Pancreas (tissue), 10 donors: ENCODE measurements around the gene PLEKHG5. TPM values are rescaled to one million over a fixed set of nuclear protein-coding genes. Genes with fewer than 3 reads are reported as not detected.

ENCODE experiments used
- ATAC-seq, 4 donors: fragments of 200-7000 bp; cut with Tn5 transposase; one replicate each; pipeline versions ENCODE4 v1.8.0 to v1.9.1; 2020; ENCODE audit warnings: mild to moderate bottlenecking in 4 of 4, moderate library complexity in 4 of 4
- DNase-seq, 6 donors: peaks; one replicate each; pipeline ENCODE4 v3.0.0-alpha.2; 2020
- FAIRE-seq: peaks from 2 replicates; lab custom pipeline; 2012; peaks lifted over from hg19 to GRCh38; lab: Jason Lieb, UNC
- H3K27ac ChIP-seq, 4 donors: fragments of 200-600 bp; sonication (generic); 1 replicate in 3 of 4; 2 replicates in 1 of 4; pipeline versions ENCODE4 v1.5.0 to v1.8.0; 2020
- H3K27me3 ChIP-seq, 4 donors: fragments of 200-600 bp; one replicate each; pipeline ENCODE4 v1.8.0; 2021
- H3K36me3 ChIP-seq, 3 donors: fragments of 200-600 bp; sonication (generic) in 1 of 3; one replicate each; pipeline versions ENCODE4 v1.5.0 to v1.8.0; 2020 to 2021
- H3K4me1 ChIP-seq, 3 donors: fragments of 200-600 bp; one replicate each; pipeline ENCODE4 v1.8.0; 2021
- H3K4me3 ChIP-seq, 4 donors: fragments of 200-600 bp; sonication (generic) in 2 of 4; one replicate each; pipeline versions ENCODE4 v1.5.0 to v1.8.0; 2020 to 2021
- H3K9me3 ChIP-seq, 4 donors: fragments of 200-600 bp; one replicate each; pipeline ENCODE4 v1.8.0; 2021
- whole genome bisulfite sequencing, 2 donors: extraction: QIAGEN DNeasy Blood & Tissue Kit; methylation state at CpG; one replicate each; pipeline ENCODE4 v1.1.7; 2013; 5-methylcytosine and 5-hydroxymethylcytosine counted together
- intact Hi-C, 3 donors: fragments of 100-400 bp; cut with DNase I; formaldehyde crosslinking; loops; one replicate each; pipeline versions ENCODE4 v1.11.1 to v1.14.2; 2022
- polyA plus RNA-seq, 2 donors: library from polyadenylated mRNA; stranded (reverse); fragments of 200-250 nt; gene quantifications; one replicate each; pipeline ENCODE4 v1.2.3, GENCODE V29; 2013
- total RNA-seq, 6 donors: library from RNA; stranded (reverse); fragmentation: NEBNext Ultra II Directional in 4 of 6; extraction: Animal tissue kit (Norgen Biotek cat#: 25700) in 4 of 6; gene quantifications; one replicate each; pipeline versions ENCODE4 v1.2.1 to v1.2.4, GENCODE V29; 2021 to 2023
- TF ChIP-seq, protein P1 (sequence below), 4 donors: fragments of 200-600 bp; sonication (generic) in 3 of 4; IDR thresholded peaks; one replicate each; pipeline versions ENCODE4 v1.5.0 to v1.8.0; 2021; ENCODE audit warnings: antibody characterized with exemption in 4 of 4
- donor health status: healthy with polysubstance abuse.
- donor health status: DM: no; HTN: no; CAD: no; lungs with moderate emphysema.
- donor health status: DM: no; HTN: no; CAD: no.
- donor health status: control.
- donor health status: control.
- donor health status: Bipolar disorder and iron deficiency.
- donor health status: DM: yes; HTN: yes; CAD: no.
- donor health status: DM: no; HTN: no; CAD: no.
- donor health status: DM: no; HTN: no; CAD: no.
- donor health status: DM: yes; HTN: yes; CAD: no.

PLEKHG5 gene
- total and polyA plus RNA-seq, 8 donors = 1.5 to 7.3 (median 2.8) TPM

DNA sequence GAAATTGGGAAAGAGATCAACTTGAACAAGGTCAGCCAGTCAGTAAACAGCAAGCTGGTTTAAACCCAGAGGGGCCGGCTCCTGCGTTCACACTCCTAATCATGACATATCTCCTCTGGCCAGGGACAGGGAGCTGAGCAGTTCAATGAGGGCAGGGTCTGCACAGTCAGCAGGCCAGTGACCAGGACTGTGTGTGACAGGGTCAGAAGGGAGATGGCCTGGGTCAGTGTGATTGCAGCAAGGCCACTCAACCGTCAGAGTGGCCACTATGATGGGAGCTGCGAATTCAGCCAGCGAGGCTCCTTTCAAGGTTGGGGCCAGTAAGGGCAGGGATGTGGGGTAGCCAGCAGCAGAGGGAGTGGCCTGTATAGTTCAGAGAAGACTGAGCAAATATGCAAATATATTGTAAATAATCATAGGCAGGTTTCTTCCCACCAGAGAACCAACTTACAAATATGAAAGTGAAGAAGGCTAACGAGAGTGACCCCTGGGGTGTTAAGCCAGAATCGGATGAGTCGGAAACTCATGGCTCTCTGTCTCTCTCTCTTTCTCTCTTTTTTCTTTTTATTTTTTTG is 42.9 kb upstream of the PLEKHG5 start:
- no peaks in the 10 kb centered on the region for H3K9me3 ChIP-seq
- WGBS, 2 donors = 93 to 94% methylated on average over 8 of the region's 8 CpGs
- H3K27me3 ChIP-seq = no peaks in the 10 kb centered on the region
- no peak overlapping the region for H3K27ac ChIP-seq
- peaks cover 0 to 32% (median 17%) of the 10 kb centered on the region in 3 donors for H3K36me3 ChIP-seq
- intact Hi-C loops = loop anchor here in 1 of 3 donors (10.0 kb wide), 1 partner anchor 60 kb away; no protein-coding TSS in a partner anchor
- TF ChIP-seq, protein P1, sequence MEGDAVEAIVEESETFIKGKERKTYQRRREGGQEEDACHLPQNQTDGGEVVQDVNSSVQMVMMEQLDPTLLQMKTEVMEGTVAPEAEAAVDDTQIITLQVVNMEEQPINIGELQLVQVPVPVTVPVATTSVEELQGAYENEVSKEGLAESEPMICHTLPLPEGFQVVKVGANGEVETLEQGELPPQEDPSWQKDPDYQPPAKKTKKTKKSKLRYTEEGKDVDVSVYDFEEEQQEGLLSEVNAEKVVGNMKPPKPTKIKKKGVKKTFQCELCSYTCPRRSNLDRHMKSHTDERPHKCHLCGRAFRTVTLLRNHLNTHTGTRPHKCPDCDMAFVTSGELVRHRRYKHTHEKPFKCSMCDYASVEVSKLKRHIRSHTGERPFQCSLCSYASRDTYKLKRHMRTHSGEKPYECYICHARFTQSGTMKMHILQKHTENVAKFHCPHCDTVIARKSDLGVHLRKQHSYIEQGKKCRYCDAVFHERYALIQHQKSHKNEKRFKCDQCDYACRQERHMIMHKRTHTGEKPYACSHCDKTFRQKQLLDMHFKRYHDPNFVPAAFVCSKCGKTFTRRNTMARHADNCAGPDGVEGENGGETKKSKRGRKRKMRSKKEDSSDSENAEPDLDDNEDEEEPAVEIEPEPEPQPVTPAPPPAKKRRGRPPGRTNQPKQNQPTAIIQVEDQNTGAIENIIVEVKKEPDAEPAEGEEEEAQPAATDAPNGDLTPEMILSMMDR (IDR thresholded peaks at IDR 0.05) = no peak
- DNase-seq (peak in 1 of 6 donors; percentile 22), ATAC-seq (no peak), FAIRE-seq (no peak)
- no peaks in the 10 kb centered on the region for H3K4me1 ChIP-seq
- no peak overlapping the region for H3K4me3 ChIP-seq

DNA sequence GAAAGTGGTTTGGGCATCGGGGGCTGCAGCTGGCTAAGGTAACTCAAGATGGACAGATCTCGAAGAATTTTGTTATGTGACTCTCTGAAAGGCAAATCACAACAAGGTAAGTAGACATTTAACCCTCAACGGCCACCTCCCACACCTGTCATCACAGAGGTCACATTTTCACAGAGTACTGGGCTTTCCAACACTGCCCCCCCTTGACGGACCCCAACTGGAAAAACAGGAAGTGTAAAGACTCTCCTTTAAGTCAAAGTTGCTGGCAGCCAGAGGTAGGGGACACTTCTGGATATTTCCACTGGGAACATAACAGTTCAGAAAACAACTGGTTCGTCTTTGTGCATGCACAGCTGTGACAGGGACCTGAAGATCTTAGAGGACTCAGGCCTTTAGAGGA is 40.5 kb upstream of the PLEKHG5 start:
- peaks cover 0 to 44% (median 29%) of the 10 kb centered on the region in 3 donors for H3K36me3 ChIP-seq
- FAIRE-seq (no peak), DNase-seq (no peak), ATAC-seq (no peak)
- no peaks in the 10 kb centered on the region for H3K4me1 ChIP-seq
- intact Hi-C loops = loop anchor here in 1 of 3 donors (10.0 kb wide), 1 partner anchor 63 kb away; no protein-coding TSS in a partner anchor
- H3K9me3 ChIP-seq = no peaks in the 10 kb centered on the region
- H3K27ac ChIP-seq = no peak overlapping the region
- H3K4me3 ChIP-seq = no peak overlapping the region
- TF ChIP-seq, protein P1 (IDR thresholded peaks at IDR 0.05) = no peak
- H3K27me3 ChIP-seq = no peaks in the 10 kb centered on the region
- 80 to 91% methylated on average over 5 of the region's 5 CpGs for WGBS, 2 donors

DNA sequence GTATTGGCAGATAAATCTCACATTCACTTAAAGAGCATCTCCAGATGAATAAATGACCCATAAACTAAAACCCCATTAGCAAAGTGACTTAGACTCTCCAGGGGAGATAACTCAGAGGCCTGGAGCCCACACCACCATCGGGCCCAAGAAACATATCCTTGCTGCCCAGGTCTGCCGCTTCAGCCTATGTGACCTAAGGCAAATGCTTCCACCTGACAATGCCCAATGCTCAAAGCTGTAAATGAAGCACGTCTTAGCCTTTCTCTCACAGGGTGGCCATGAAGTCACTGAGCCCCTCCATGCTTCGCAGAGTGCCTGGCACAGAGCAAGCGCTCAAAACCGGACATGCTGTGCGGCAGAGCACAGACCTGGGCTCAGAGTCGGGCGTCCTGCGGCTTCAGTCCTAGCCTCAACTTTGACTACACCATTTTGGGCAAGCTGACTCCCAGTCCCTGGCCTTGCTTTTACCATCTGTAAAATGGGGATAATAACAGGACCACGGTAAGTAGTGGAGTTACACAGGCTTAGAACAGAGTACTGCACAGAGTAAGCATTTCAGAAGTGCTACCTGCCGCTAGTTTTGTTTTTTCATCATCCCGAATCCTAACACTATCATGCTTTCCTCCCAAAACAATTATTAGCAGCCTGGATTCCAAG is 39.2 kb upstream of the PLEKHG5 start:
- WGBS, 2 donors = 97% methylated on average over 13 of the region's 13 CpGs
- H3K4me1 ChIP-seq = no peaks in the 10 kb centered on the region
- peaks cover 0 to 54% (median 33%) of the 10 kb centered on the region in 3 donors for H3K36me3 ChIP-seq
- no peak for ATAC-seq
- TF ChIP-seq, protein P1 (IDR thresholded peaks at IDR 0.05) = no peak
- FAIRE-seq = no peak
- H3K27me3 ChIP-seq = no peaks in the 10 kb centered on the region
- no peak overlapping the region for H3K4me3 ChIP-seq
- no peak for DNase-seq
- no peak overlapping the region for H3K27ac ChIP-seq
- no peaks in the 10 kb centered on the region for H3K9me3 ChIP-seq
- intact Hi-C loops = loop anchor here in 1 of 3 donors (10.0 kb wide), 1 partner anchor 64 kb away; no protein-coding TSS in a partner anchor

DNA sequence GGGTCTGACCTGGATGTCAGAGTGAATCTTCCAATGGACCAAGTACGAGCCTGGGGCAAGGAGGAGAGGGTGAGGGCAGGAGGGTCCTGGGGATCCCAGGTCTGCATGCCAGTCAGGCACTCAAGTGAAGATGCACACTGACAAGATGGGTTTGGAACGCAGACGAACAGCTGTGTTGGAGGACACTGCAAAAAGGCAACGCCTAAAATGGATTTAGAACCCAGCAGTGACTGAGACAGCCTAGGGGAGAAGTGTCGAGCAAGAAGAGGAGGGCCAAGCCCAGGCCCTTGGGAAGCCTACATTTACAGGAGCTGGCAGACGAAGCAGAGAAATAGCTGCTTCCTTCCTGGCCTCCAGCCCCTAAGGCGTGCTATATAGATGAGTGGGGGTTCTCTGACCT is 37.0 kb upstream of the PLEKHG5 start:
- no peak for ATAC-seq

More for the DNA sequence above, 37.0 kb upstream of the PLEKHG5 start:
- no peak for DNase-seq
- H3K27ac ChIP-seq = no peak overlapping the region
- no peaks in the 10 kb centered on the region for H3K4me1 ChIP-seq
- no peak for FAIRE-seq
- H3K36me3 ChIP-seq = peaks cover 0 to 60% (median 37%) of the 10 kb centered on the region in 3 donors
- no peak overlapping the region for H3K4me3 ChIP-seq
- 85 to 89% methylated on average over 7 of the region's 7 CpGs for WGBS, 2 donors
- intact Hi-C loops = no loop called here
- TF ChIP-seq, protein P1 (IDR thresholded peaks at IDR 0.05) = no peak
- H3K9me3 ChIP-seq = no peaks in the 10 kb centered on the region
- H3K27me3 ChIP-seq = no peaks in the 10 kb centered on the region
